ENCODE results near the gene PLA2G4D. TPM values are rescaled to one million over a fixed set of nuclear protein-coding genes. Genes with fewer than 3 reads are reported as not detected.

Gene PLA2G4D
- total RNA-seq, 2 donors from 2014 or later = not detected

DNA sequence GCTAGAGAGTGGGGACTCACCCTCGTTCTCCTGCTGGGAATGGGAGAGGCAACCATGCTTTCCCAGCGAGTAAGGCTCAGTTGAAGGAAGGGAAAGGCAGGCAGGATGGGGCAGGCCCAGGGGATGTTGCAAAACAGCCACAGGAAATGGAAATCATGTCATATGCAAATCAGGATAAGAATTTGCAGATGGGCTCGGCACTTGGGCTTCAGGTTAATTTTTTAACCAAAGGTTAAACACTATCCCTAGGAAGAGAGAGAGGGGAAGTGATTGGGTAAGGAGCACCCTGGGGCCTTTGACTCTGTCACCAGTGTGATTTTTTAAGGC lies 59.0 kb downstream of the PLA2G4D start:
- DNase-seq (ENCODE audit: low spot score) (no peak), ATAC-seq (ENCODE audit: insufficient number of reproducible peaks, low FRiP score, low read depth) (no peak)
- no peak overlapping the region for H3K4me3 ChIP-seq
- H3K4me1 ChIP-seq (ENCODE audit: control insufficient read depth in 1 of 2, low read depth in 2 of 2) = no peaks in the 10 kb centered on the region
- H3K36me3 ChIP-seq = no peaks in the 10 kb centered on the region
- H3K27ac ChIP-seq = no peak overlapping the region
- H3K9me3 ChIP-seq = no peaks in the 10 kb centered on the region
- H3K27me3 ChIP-seq (replicated peaks; ENCODE audit: insufficient read depth) = no peaks in the 10 kb centered on the region
- TF ChIP-seq, protein P1, sequence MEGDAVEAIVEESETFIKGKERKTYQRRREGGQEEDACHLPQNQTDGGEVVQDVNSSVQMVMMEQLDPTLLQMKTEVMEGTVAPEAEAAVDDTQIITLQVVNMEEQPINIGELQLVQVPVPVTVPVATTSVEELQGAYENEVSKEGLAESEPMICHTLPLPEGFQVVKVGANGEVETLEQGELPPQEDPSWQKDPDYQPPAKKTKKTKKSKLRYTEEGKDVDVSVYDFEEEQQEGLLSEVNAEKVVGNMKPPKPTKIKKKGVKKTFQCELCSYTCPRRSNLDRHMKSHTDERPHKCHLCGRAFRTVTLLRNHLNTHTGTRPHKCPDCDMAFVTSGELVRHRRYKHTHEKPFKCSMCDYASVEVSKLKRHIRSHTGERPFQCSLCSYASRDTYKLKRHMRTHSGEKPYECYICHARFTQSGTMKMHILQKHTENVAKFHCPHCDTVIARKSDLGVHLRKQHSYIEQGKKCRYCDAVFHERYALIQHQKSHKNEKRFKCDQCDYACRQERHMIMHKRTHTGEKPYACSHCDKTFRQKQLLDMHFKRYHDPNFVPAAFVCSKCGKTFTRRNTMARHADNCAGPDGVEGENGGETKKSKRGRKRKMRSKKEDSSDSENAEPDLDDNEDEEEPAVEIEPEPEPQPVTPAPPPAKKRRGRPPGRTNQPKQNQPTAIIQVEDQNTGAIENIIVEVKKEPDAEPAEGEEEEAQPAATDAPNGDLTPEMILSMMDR (IDR thresholded peaks at IDR 0.05) = no peak

- Histone ChIP-seq H3K27ac (no peak overlapping the region), H3K36me3 (no peaks in the 10 kb centered on the region), H3K4me3 (no peak overlapping the region), H3K4me1 (ENCODE audit: control insufficient read depth in 1 of 2, low read depth in 2 of 2) (no peaks in the 10 kb centered on the region), H3K27me3 (replicated peaks; ENCODE audit: insufficient read depth) (no peaks in the 10 kb centered on the region), H3K9me3 (no peaks in the 10 kb centered on the region)
- TF ChIP-seq, protein P1 (IDR thresholded peaks at IDR 0.05) = no peak
- ATAC-seq (ENCODE audit: insufficient number of reproducible peaks, low FRiP score, low read depth) (no peak), DNase-seq (ENCODE audit: low spot score) (no peak)
Observed at GRCh38 chr15:42034628-42035434, 59.5 kb downstream of the PLA2G4D start.

GRCh38 chr15:42033214-42033873 lies 61.0 kb downstream of the PLA2G4D start:
- Histone ChIP-seq H3K4me3 (no peak overlapping the region), H3K36me3 (no peaks in the 10 kb centered on the region), H3K4me1 (ENCODE audit: control insufficient read depth in 1 of 2, low read depth in 2 of 2) (no peaks in the 10 kb centered on the region), H3K9me3 (no peaks in the 10 kb centered on the region), H3K27me3 (replicated peaks; ENCODE audit: insufficient read depth) (no peaks in the 10 kb centered on the region), H3K27ac (no peak overlapping the region)
- TF ChIP-seq, protein P1 (IDR thresholded peaks at IDR 0.05) = no peak
- no peak for DNase-seq (ENCODE audit: low spot score)
- no peak for ATAC-seq (ENCODE audit: insufficient number of reproducible peaks, low FRiP score, low read depth)

DNA sequence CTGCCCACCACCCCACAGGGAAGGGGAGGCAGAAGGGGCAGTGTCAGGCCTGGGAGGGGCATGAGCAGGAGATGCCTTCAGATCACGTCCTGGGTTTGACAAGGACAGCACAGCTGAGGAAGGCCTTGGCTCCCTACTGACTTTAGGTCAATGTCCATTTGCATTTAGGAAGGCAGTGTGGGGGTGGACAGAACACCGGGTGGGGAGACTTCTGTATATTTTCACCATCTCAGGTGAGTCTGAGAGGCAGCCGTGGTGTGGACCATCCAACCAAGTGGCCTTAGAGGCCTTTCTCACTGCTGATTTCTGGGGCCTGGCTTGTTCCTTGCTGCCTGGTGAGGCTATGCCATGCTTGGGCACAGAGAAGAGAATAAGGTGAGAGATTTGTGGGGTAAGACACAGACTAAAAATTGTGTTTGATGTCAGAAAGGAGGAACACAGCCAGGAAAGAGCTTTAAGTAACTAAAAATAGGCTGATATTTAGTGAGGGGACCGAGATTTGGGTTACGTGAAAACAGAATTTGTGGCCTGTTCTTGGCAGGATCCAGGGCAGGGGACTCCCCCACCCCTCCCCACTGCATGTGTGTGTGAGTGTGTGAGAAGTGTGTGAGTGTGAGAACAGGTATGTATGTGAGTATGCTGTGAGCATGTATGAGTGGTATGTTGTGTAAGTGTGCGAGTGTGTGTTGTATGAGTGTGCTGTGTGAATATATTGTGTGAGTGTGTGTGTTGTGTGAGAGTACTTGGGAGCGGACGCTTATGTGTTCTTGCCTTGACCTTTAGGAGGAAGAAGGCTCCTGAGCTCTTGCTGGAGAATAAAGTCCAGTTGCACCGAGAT lies 61.8 kb downstream of the PLA2G4D start:
- no peaks in the 10 kb centered on the region for H3K9me3 ChIP-seq
- DNase-seq (ENCODE audit: low spot score) (no peak), ATAC-seq (ENCODE audit: insufficient number of reproducible peaks, low FRiP score, low read depth) (no peak)
- no peaks in the 10 kb centered on the region for H3K27me3 ChIP-seq (replicated peaks; ENCODE audit: insufficient read depth)
- H3K36me3 ChIP-seq = no peaks in the 10 kb centered on the region
- H3K4me3 ChIP-seq = no peak overlapping the region
- H3K27ac ChIP-seq = no peak overlapping the region
- H3K4me1 ChIP-seq (ENCODE audit: control insufficient read depth in 1 of 2, low read depth in 2 of 2) = no peaks in the 10 kb centered on the region
- TF ChIP-seq, protein P1 (IDR thresholded peaks at IDR 0.05) = no peak

All from thoracic aorta (tissue), 2 donors.